Stimulated activated CD8-positive, alpha-beta memory T cell treated with anti-CD3 and anti-CD28 coated beads, Interleukin-2, amount 100 ng/mL, for 48 hours (primary cell): ENCODE results near the gene COL17A1.

Source experiments
- DNase-seq, 2 donors: peaks; one replicate each; pipeline ENCODE4 v3.0.0-alpha.2; 2020; ENCODE audit warnings: low read depth in 2 of 2

COL17A1 gene

DNA sequence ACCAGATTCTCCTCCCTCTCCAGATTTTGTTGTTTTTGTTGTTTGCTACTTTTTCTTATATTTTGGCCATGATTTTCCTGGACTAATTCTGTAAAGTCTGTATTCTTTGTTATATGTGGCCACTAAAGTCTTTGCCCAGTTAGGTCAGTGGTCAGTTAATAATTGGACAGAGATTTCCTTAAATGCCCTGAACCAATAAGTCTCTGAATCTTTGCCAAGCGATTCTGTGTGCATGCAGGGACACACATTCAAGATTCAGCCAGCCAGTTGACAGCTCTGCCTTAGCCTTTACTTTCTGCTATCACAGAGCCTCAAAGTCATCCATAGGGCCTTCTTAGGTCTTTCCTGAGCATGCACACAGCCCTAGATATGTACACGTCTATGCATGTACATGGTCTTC, 11.0 kb upstream of the COL17A1 start:
- no peak for DNase-seq

DNA sequence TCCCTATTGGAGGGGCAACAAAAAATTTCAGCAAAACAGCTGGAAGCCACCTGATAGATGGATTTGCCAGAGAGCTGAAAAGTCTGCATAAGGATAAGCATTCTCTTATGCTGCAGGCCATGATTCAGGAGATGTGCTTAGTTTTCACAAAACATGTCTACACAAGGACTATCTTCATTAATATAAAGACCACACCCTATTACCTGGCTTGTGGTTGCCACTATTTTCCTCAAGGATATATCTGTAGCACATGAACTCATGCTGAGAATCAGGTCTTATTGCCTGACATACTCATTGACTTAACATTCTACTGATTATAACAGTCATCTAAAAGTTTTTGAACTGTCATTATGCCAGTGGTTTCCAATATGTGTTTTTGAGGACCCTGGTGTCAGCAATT, 7.1 kb upstream of the COL17A1 start:
- DNase-seq = no peak

DNA sequence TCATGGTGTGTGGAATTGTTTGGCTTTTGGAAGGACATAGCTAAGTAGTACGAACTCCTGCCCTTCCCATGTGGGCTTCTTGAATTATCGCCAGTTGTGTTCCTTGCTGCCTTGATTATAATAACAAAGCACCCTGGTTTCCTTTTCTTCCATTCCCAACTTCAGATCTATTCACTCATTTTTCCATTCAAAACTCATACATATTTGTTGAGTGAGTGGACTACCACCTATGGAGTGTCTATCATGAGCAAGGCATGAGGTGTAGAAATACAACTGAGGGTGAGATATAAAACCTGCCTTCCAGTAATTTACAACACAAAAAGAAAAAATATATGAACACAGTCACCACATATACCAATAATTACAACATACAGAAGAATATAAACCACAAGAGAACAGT, 4.9 kb upstream of the COL17A1 start:
- DNase-seq = no peak

GRCh38 chr10:104089621-104090020, 3.9 kb upstream of the COL17A1 start:
- no peak for DNase-seq

DNA sequence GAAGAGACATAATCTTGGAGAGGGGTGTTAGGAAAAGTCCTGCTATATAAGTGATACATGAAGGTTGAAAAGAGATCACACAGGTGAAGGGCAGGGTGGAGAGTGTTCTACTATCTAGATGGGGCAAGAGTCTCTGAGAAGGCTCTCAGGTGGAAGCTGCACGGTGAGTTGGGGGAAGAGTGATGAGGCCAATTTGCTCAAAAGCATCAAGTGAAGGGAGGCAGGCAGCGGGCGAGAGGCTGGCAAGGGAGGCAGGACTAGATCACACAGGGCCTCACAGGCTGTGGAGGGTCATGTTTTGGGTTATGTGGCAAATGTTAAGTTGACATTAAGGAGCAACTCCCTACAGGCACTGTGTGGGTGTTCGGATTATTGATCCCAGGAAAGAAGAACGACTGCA, 2.6 kb upstream of the COL17A1 start:
- DNase-seq = no peak

- no peak for DNase-seq
Observed at GRCh38 chr10:104084482-104085142, 1.1 kb downstream of the COL17A1 start.

- no peak for DNase-seq
Observed at GRCh38 chr10:104081998-104082397, 3.7 kb downstream of the COL17A1 start.

- DNase-seq = no peak
Observed at GRCh38 chr10:104080762-104081161, 4.9 kb downstream of the COL17A1 start.

- DNase-seq = no peak
Observed at GRCh38 chr10:104077663-104078151, 8.0 kb downstream of the COL17A1 start.

DNA sequence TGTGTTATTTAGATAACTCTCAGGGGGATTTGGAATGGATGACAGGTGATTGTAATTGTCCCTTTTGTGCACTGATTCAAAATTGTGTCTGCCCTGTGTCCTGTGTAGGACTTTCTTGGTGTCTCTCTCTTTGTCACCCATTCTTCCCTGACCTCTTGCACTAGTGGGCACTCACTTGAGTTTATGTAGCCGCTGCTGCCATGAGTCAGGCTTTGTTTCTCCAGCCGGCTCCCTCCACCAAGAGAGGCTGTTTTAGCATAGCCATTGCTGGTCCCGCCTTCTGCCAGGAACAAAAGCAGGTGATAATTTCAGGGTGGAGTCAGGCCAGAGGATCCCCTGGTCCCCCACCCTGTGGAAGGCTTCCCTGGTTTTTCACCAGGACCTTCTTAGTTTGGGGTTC, 8.4 kb downstream of the COL17A1 start:
- DNase-seq = no peak

- no peak for DNase-seq
Observed at GRCh38 chr10:104076743-104077160, 8.9 kb downstream of the COL17A1 start.

DNA sequence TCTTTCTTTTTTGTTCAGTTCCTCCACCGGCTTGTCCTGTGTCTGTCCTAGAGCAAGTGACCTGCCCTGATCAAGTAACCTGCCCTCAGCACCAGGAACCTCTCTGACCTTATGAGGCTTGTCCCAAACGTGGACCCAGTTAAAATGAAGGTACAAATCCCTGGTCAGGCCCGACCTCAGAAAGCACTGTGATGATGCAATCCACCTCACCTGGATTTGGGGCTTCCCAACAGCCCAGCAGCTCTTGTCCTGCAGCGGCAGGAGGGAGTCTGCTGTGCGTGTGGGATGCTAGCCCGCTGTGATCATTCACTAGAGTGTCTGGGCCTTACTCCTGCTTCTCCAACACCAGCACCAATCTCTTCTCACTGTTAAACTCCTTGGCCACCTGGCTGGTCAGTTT, 11.2 kb downstream of the COL17A1 start:
- no peak for DNase-seq

DNA sequence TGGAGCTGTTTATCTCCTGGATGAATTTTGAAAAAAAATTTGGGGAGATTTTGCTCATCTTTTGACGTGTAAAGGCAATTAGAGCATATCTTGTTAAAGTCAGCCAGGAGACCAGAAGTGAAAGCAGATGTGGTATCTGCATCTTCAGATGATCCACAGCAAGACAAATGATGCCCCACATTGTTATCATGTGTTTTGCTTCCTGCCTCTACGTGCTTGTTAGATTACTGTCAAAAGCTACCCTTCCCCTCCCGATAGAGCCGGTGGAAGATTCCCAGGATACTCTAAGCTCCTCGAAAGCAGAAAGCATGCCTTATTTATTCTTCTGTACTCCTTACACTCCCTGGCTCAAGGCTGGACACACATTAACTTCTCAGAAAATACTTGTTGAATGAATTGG, 12.9 kb downstream of the COL17A1 start:
- no peak for DNase-seq

GRCh38 chr10:104069613-104070012, 16.1 kb downstream of the COL17A1 start:
- DNase-seq = no peak

DNA sequence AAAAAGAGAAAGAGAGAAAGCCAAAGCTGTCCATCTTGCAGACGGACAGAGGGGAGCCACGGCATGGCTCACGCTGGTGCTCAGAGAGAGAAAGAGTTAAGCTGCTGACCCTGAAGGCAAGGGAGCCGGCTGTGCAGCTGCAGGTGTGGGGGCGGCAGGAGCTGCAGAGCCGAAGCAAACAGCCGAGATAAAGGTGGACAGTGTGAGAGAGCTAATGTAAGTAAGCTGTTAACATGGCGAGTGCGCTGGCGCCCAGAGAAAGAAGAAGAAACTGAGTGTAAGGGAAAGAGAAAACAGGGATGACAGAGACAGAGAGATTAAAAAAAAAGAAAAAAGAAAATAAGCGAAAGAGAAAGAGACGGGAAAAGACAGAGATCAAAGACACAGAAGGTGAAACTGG, 18.2 kb downstream of the COL17A1 start:
- no peak for DNase-seq

DNA sequence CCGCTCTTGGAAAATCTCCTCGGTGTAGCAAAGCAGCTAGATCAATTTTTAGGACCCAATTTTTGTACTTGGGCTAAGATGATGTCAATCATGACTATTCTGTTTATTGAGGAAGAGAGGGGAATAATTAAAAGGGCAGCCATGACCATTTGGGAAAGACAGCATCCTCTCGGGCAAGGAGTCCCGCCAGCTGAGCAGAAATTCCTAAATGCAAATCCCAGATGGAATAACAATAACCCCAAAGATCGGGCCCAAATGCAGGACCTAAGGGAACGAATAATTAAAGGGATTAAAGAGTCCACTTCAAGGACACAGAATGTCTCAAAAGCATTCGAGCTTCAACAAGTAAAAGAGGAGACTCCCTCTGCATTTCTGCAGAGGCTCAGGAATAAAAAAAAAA, 18.7 kb downstream of the COL17A1 start:
- no peak for DNase-seq

- DNase-seq = no peak
Observed at GRCh38 chr10:104065748-104066147, 19.9 kb downstream of the COL17A1 start.

GRCh38 chr10:104061196-104061595, 24.5 kb downstream of the COL17A1 start:
- no peak for DNase-seq

DNA sequence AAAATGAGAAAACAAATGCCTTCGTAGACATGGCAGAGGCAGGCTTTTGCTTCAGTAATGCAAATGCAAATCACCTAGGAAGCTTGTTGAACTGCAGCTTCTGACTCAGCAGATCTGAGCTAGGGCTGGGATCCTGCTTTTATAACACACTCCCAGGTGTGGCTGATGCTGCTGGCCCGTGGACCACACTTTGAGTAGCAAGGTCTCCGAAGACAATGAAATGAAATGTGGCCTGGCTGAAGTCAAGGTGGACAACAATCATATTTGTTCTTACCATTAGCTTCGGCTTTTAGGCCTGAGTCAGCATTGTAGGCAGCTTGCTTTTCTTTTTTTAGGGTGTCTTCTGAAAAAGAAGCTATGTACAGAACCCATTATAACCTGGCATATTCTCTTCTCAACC, 26.3 kb downstream of the COL17A1 start:
- no peak for DNase-seq

DNA sequence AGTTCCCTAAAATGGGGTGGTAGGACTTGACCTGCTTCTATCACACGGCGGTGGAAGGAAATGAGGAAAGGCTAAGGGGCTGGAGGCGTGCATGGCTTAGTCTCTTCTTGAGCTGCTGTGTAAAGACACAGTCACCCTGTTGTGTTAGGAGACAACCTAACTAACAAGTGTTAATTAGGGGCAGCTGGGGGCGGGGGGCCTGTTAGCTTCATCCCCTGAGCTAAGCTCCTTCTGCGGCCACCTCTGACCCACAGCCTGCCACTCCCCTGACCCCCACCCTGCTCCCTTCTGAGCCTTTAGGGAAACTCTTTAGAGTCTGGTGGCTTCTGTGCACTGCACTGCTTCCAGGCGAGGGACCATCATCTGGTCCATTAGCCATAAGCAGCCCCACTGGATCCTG, 28.0 kb downstream of the COL17A1 start:
- no peak for DNase-seq

DNA sequence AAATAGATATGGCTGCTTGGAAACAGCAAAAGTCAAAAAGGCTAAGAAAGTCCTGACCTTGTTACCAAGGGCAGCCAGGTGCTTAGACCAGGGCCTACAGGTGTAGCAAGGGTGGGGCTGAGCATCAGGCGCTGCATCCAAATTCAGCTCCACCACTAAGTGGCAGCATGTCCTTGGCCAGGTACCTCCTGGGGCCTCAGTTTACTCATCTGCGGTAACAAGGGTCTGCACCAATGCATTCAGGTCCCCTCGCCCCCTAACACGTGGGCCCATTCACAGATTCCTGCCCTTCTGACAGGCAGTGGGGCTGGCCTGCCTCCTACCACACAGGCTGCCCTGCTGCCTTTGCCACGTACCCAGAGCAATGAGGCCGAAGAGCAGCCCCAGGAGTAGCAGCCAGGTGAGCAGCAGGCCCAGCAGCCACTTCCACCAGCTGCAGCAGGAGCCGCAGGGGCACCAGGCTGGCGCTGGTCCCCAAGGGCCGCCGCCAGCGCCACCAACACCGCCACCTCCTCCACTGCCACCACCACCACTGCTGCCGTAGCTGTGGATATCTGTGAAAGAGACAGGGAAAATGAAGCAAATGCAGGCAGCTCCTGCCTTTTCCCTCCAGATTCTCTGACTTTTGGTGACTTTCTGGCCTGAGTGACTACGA, 28.9 kb downstream of the COL17A1 start:
- DNase-seq = no peak

GRCh38 chr10:104054430-104054829, 31.2 kb downstream of the COL17A1 start:
- no peak for DNase-seq

GRCh38 chr10:104053201-104053600, 32.5 kb downstream of the COL17A1 start:
- no peak for DNase-seq

DNA sequence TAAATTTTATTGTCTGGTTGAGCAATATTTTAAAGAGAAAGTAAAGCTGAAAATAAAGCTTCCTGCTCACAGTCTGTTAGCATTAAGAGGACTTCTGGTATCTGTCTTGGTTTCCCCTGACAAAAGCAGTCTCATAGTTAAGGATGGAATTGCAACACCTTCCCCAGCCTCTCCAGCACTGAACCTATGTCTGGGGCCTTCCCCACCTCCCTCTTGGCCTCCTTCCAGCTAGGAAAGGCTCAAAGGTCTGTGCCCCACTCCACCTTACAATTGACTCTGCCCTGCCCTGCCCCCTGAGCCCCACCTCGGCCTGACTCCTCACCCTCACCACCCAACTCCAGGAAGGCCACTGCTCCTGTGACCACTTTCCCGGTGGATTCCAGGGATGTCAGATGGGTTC, 33.2 kb downstream of the COL17A1 start:
- no peak for DNase-seq
